Colonic mucosa (tissue), 4 donors: ENCODE results near the gene MBOAT7. TPM values are rescaled to one million over a fixed set of nuclear protein-coding genes. Genes with fewer than 3 reads are reported as not detected.
"Not testable (repeated sequence)": the region's sequence is repeated elsewhere in the genome, so short reads cannot be mapped to it uniquely, and the experiment has no call there.

Source experiments
- DNase-seq: peaks from one replicate; pipeline ENCODE4 v3.0.0-alpha.2; 2020
- H3K27ac ChIP-seq: fragments of 200-600 bp; one replicate; pipeline ENCODE4 v1.8.0; 2021
- H3K27me3 ChIP-seq: fragments of 200-600 bp; one replicate; pipeline ENCODE4 v1.8.0; 2021
- H3K36me3 ChIP-seq: fragments of 200-600 bp; one replicate; pipeline ENCODE4 v1.8.0; 2021
- H3K4me1 ChIP-seq: fragments of 200-600 bp; one replicate; pipeline ENCODE4 v1.8.0; 2021; ENCODE audit warnings: mild to moderate bottlenecking
- H3K4me3 ChIP-seq: fragments of 200-600 bp; one replicate; pipeline ENCODE4 v1.8.0; 2021
- H3K9ac ChIP-seq, 2 donors: one replicate each; pipeline ENCODE4 v1.7.0; 2013; ENCODE audit warnings: control low read depth in 2 of 2, low read depth in 2 of 2, low read length in 2 of 2
- H3K9me3 ChIP-seq: fragments of 200-600 bp; one replicate; pipeline ENCODE4 v1.8.0; 2021
- CTCF ChIP-seq: fragments of 200-600 bp; IDR thresholded peaks from one replicate; pipeline ENCODE4 v1.8.0; 2022; ENCODE audit warnings: antibody characterized with exemption, mild to moderate bottlenecking
- intact Hi-C: fragments of 100-400 bp; cut with DNase I; formaldehyde crosslinking; loops from one replicate; pipeline ENCODE4 v1.14.1; 2022
- total RNA-seq, 2 donors: library from RNA; stranded (reverse); fragmentation: NEBNext Ultra II Directional in 1 of 2; extraction: Animal tissue kit (Norgen Biotek cat#: 25700) in 1 of 2; gene quantifications; one replicate each; pipeline ENCODE4 v1.2.1, GENCODE V29; 2021
- donor health status: healthy.
- donor health status: DM: no; HTN: no; CAD: no.
- donor health status: DM: no; HTN: no; CAD: no.

Gene MBOAT7
- total RNA-seq, 2 donors from 2014 or later: 122 to 142 TPM

- H3K27me3 ChIP-seq: no peaks in the 10 kb centered on the region
- no peak for TF ChIP-seq CTCF
- H3K4me3 ChIP-seq: no peak overlapping the region
- H3K9me3 ChIP-seq: no peaks in the 10 kb centered on the region
- no peaks in the 10 kb centered on the region for H3K36me3 ChIP-seq
- H3K4me1 ChIP-seq: no peaks in the 10 kb centered on the region
- no peak overlapping the region for H3K9ac ChIP-seq
- no peak for DNase-seq
- H3K27ac ChIP-seq: no peak overlapping the region
- intact Hi-C loops: no loop called here
Measured at GRCh38 chr19:54173951-54174834, 15.2 kb downstream of the MBOAT7 start.

GRCh38 chr19:54173359-54173699 is 16.1 kb downstream of the MBOAT7 start:
- no peaks in the 10 kb centered on the region for H3K27me3 ChIP-seq
- H3K4me1 ChIP-seq: no peaks in the 10 kb centered on the region
- intact Hi-C loops: no loop called here
- no peak overlapping the region for H3K27ac ChIP-seq
- DNase-seq: no peak
- H3K9me3 ChIP-seq: no peaks in the 10 kb centered on the region
- H3K36me3 ChIP-seq: no peaks in the 10 kb centered on the region
- H3K4me3 ChIP-seq: no peak overlapping the region
- no peak overlapping the region for H3K9ac ChIP-seq
- no peak for TF ChIP-seq CTCF

- Histone ChIP-seq H3K27ac (peak within 1 kb of the TSS; percentile 66), H3K27me3 (no peaks in the 10 kb centered on the region), H3K9ac (peak within 1 kb of the TSS; percentile 48 to 96), H3K9me3 (no peaks in the 10 kb centered on the region), H3K4me3 (peak within 1 kb of the TSS; percentile 41), H3K4me1 (no peaks in the 10 kb centered on the region), H3K36me3 (no peaks in the 10 kb centered on the region)
- intact Hi-C loops: no loop called here
- peak; percentile 84 for DNase-seq
- TF ChIP-seq CTCF: peak; percentile 55
Measured at GRCh38 chr19:54172471-54173358, 16.7 kb downstream of the MBOAT7 start, which contains the start of gene TMC4. TSS of gene TMC4 (minus strand) at chr19:54173160. CDS start at chr19:54173117, 43 bp downstream.

- H3K27me3 ChIP-seq, H3K27ac ChIP-seq, H3K9me3 ChIP-seq, DNase-seq, H3K4me1 ChIP-seq, intact Hi-C loops, H3K36me3 ChIP-seq: not testable (repeated sequence)
- Histone ChIP-seq H3K9ac (peak overlapping the region; percentile 26 to 40), H3K4me3 (peak overlapping the region; percentile 41)
Measured at GRCh38 chr19:54171736-54172431, 17.5 kb downstream of the MBOAT7 start.

- no peak for TF ChIP-seq CTCF
- intact Hi-C loops: loop anchor here (5.0 kb wide), 1 partner anchor 63 kb away; no protein-coding TSS in a partner anchor
- H3K27me3 ChIP-seq: no peaks in the 10 kb centered on the region
- no peak overlapping the region for H3K4me3 ChIP-seq
- DNase-seq: no peak
- H3K9me3 ChIP-seq: no peaks in the 10 kb centered on the region
- H3K36me3 ChIP-seq: no peaks in the 10 kb centered on the region
- no peak overlapping the region for H3K9ac ChIP-seq
- H3K27ac ChIP-seq: no peak overlapping the region
- H3K4me1 ChIP-seq: no peaks in the 10 kb centered on the region
Measured at GRCh38 chr19:54169149-54169740, 20.1 kb downstream of the MBOAT7 start.
